Fibroblast of the conjunctiva (primary cell): ENCODE data around the gene SLX1B.
"Not testable (repeated sequence)": the region's sequence is repeated elsewhere in the genome, so short reads cannot be mapped to it uniquely, and the experiment has no call there.

Experiments used
- DNase-seq: peaks from one replicate; pipeline ENCODE4 v3.0.0-alpha.2; 2010; ENCODE audit warnings: low read depth

The SLX1B gene

GRCh38 chr16:29454269-29454668 lies at the start of gene SLX1B, which contains the start of gene BOLA2:
Gene SLX1B, plus strand, starts transcription at chr16:29454533.
Gene BOLA2, minus strand, starts transcription at chr16:29454351. Its CDS starts 98 bp downstream, at chr16:29454253.
- not testable (repeated sequence) for DNase-seq

DNA sequence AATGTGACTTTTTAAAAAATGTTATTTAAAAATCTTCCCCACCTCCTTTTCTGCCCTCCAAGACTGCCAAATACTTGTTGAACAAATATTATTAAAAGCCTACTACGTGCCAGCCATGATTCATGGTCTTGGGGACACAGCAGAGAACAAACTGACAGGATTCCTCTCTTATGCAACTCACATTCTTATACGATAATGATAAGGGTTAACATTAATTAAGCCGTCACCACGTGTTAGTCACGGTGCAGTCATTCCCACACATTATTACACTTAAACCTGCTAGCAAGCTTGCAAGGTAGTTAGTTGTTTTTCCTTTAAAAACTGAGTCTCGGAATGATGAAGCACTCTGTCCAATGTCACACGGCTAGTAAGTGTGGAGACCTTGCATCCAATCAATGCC lies 49.1 kb upstream of the SLX1B start:
- not testable (repeated sequence) for DNase-seq

- DNase-seq: not testable (repeated sequence)
Observed at GRCh38 chr16:29423587-29423986, 30.7 kb upstream of the SLX1B start.

GRCh38 chr16:29425390-29425789 lies 28.9 kb upstream of the SLX1B start:
- not testable (repeated sequence) for DNase-seq

- not testable (repeated sequence) for DNase-seq
Observed at GRCh38 chr16:29453754-29454153, 579 bp upstream of the SLX1B start.

DNA sequence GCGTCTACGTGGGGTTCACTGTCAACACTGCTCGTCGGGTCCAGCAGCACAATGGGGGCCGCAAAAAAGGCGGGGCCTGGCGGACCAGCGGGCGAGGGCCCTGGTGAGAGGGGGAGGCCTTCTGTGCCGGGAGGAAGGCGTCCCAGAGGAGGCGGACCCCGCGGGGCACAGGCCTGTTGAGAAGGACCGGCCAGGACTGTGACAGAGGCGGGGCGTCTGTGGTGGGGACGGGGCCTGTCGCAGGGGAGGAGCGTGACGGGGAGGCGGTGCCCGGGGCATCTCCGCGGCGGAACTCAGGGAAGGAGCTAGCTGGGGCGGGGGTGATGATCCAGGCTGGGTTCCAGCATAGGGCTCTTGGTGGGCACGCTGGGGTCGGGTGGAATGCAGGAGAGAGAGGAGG lies 495 bp downstream of the SLX1B start:
- not testable (repeated sequence) for DNase-seq

DNA sequence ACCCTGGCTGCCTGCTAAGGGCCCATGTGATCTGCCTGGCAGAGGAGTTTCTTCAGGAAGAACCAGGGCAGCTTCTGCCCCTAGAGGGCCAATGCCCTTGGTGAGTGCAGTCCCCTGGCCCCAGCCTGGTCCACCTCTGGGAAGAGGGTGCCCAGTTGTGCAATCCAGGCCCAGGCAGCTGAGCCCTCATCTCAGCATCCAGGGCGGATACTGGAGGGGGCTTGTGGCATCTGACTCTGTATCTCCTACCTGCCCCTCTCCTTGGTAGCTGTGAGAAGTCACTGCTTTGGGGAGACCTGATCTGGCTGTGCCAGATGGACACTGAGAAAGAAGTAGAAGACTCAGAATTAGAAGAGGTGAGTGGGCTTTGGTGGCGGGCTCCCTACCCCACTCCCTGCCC lies 3.3 kb downstream of the SLX1B start:
- not testable (repeated sequence) for DNase-seq

- not testable (repeated sequence) for DNase-seq
Observed at GRCh38 chr16:29459706-29460646, 5.6 kb downstream of the SLX1B start, which contains the start of gene SULT1A4. Gene SULT1A4, plus strand, starts transcription at chr16:29459913. Its CDS starts 1,473 bp downstream, at chr16:29461386.

GRCh38 chr16:29460647-29461030 lies 6.3 kb downstream of the SLX1B start:
- not testable (repeated sequence) for DNase-seq

DNA sequence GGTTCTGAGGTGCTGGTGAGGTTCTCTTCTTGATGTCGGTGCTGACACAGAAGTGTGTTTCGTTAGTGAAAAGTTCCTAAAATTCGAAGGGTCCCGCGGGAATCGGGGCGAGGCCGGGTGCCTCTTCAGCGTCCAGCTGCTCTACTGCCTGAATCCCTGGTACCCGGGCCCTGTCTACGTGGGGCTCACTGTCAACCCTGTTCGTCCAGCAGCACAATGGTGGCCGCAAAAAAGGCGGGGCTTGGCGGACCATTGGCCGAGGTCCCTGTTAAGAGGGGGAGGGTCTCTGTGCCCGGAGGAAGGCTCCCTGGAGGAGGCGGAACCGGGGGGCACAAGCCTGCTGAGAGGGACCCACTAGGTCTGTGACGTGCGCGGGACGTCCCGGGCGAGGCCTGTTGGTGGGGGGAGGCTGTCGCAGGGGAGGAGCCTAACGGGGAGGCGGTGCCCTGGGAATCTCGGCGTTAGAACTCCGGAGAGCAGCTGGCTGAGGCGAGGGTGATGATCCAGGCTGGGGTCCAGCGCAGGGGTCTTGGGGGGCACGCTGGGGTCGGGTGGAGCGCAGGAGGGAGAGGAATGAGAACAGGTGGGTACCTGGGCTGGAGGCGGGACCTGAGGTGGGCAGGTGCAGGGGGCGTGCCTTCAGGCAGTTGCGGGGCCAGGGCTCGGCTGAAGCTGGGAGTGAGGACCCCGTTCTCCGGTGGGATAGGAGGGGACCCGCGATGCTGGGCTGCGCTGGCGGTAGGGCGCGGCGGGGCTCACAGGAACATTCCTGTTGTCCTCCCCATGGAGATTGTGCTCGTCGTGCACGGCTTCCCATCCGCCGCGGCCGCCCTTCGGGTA lies 11.9 kb downstream of the SLX1B start:
- DNase-seq: not testable (repeated sequence)

DNA sequence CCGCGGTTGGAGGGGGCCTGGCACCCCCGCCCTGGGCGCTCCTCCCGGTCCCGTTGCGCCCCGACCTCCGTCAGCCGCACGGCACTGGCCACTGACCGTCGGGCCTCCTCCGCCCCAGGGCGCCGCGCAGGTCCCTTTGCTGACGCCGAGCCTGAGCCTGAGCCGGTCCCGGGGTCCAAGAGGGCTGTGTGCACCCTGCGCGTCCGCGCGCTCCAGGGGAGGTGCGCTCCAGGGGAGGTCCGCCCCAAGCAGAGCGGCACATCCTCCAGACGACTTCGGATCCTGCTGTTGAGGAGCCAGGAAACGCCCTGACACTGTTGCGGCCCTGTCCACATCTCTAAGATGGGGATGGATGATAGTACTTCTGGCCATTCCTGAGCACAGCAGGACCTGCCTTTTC lies 12.6 kb downstream of the SLX1B start:
- DNase-seq: not testable (repeated sequence)

GRCh38 chr16:29467654-29468366 lies 13.5 kb downstream of the SLX1B start:
- DNase-seq: not testable (repeated sequence)

- DNase-seq: not testable (repeated sequence)
Observed at GRCh38 chr16:29469660-29470059, 15.3 kb downstream of the SLX1B start.

DNA sequence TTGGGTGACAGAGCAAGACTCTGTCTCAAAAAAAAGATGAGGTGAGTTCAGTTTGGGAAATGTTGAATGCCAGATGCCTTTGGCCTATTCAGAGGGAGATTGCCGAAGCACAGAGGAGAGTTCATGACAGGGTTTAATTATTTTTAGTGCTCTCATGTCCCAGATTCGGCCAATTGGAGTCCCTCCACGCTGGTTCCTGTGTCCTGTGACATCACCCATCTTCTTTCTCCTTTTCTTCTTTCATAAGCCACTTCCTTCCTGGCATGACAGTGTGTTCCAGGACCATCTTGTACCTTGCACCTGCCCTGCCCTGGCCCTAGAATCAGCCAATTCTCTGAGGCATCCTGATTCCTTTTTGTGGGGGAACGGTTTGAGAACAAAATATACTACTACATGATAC lies 17.7 kb downstream of the SLX1B start:
- not testable (repeated sequence) for DNase-seq

DNA sequence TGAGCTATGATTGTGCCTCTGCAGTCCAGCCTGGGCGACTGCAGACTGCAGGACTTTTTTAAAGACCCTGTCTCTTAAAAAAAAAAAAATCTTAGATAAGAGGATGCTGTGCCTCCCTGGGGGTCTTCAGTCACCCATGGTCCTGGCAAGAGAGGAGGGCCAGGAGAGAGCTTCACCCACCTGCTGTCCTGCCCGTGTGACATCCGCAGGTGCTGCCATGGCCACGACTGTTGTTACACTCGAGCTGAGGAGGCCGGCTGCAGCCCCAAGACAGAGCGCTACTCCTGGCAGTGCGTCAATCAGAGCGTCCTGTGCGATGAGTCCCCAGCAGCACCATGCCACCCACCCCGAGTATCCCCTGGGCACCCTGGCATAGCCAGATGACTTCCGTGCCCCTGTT lies 27.9 kb downstream of the SLX1B start:
- not testable (repeated sequence) for DNase-seq

DNA sequence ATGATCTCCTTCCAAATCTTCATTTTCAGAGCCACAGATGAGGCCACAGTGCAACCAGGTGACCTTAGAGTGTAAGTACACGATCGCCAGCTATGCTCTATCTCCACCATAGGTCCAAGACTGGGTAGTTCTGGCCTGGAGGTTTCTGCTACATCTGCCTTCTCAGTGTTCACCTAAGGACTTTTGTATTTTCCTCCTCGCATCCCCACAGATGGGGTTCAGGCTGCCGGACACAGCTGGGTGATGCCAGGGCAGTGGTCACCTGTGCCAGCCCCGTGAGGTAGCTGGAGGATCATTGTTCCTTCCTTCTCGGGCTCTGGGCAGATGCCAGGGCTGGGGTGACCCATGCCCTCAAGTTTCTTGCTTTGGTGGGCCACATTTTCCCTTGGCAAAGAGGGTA lies 52.0 kb downstream of the SLX1B start, which contains the start of gene NPIPB12:
Gene NPIPB12, minus strand, starts transcription at position 101 of the 400 bp plus-strand sequence.
- not testable (repeated sequence) for DNase-seq
